ENCODE data around the gene CTNNA3. TPM values are rescaled to one million over a fixed set of nuclear protein-coding genes. Genes with fewer than 3 reads are reported as not detected.

CTNNA3 gene
- total RNA-seq, 1 donor from 2014 or later: 0.92 TPM

DNA sequence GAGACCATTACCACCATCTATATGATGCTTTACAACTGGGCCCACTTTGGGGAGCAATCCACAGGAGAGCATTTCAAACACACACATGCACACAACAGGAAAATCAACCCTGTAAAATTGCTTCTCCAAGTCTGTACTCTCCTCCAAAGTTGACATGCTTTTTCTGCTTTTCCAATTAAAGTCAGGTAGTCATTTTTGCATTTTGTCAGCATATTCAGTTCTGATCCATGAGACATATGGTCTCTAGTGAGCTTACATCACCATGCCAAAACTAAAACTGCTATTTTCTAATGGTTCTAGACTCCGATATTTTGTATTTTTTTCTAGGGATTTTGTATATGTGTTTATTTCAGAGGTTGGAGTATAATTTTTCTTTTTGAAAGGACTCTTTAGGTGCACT, 1143.7 kb downstream of the CTNNA3 start:
- Mint-ChIP-seq H3K36me3 (ENCODE audit: low read depth) (no peaks in the 10 kb centered on the region), H3K9me3 (ENCODE audit: low read depth) (no peaks in the 10 kb centered on the region), H3K27me3 (ENCODE audit: low read depth) (no peaks in the 10 kb centered on the region), H3K4me1 (ENCODE audit: low read depth) (peaks cover 14% of the 10 kb centered on the region), H3K27ac (ENCODE audit: unreplicated experiment) (no peak overlapping the region), H3K4me3 (ENCODE audit: unreplicated experiment) (no peak overlapping the region)
- TF ChIP-seq, protein P1, sequence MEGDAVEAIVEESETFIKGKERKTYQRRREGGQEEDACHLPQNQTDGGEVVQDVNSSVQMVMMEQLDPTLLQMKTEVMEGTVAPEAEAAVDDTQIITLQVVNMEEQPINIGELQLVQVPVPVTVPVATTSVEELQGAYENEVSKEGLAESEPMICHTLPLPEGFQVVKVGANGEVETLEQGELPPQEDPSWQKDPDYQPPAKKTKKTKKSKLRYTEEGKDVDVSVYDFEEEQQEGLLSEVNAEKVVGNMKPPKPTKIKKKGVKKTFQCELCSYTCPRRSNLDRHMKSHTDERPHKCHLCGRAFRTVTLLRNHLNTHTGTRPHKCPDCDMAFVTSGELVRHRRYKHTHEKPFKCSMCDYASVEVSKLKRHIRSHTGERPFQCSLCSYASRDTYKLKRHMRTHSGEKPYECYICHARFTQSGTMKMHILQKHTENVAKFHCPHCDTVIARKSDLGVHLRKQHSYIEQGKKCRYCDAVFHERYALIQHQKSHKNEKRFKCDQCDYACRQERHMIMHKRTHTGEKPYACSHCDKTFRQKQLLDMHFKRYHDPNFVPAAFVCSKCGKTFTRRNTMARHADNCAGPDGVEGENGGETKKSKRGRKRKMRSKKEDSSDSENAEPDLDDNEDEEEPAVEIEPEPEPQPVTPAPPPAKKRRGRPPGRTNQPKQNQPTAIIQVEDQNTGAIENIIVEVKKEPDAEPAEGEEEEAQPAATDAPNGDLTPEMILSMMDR (IDR thresholded peaks at IDR 0.05): no peak
- DNase-seq (ENCODE audit: low spot score): no peak

DNA sequence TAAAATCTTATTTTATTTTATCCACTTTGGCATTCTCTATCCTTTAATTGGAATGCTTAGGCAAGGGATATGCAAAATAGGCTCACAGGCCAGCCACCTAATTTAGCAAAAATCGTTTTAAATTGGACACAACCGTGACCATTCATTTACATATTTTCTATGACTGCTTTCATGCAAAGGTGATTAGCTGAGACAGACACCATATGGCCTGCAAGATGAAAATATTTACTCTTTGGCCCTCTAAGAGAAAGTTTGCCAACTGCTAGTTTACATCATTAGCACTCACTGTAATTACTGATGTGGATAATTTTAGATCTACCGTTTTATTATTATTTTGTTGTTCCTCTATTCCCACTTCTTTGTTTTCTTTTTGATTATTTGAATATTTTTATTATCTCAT, 1145.6 kb downstream of the CTNNA3 start:
- no peaks in the 10 kb centered on the region for H3K27me3 Mint-ChIP-seq (ENCODE audit: low read depth)
- no peak for DNase-seq (ENCODE audit: low spot score)
- H3K9me3 Mint-ChIP-seq (ENCODE audit: low read depth): no peaks in the 10 kb centered on the region
- no peak overlapping the region for H3K27ac Mint-ChIP-seq (ENCODE audit: unreplicated experiment)
- TF ChIP-seq, protein P1 (IDR thresholded peaks at IDR 0.05): no peak
- H3K4me1 Mint-ChIP-seq (ENCODE audit: low read depth): peaks cover 10% of the 10 kb centered on the region
- H3K4me3 Mint-ChIP-seq (ENCODE audit: unreplicated experiment): no peak overlapping the region
- H3K36me3 Mint-ChIP-seq (ENCODE audit: low read depth): no peaks in the 10 kb centered on the region

DNA sequence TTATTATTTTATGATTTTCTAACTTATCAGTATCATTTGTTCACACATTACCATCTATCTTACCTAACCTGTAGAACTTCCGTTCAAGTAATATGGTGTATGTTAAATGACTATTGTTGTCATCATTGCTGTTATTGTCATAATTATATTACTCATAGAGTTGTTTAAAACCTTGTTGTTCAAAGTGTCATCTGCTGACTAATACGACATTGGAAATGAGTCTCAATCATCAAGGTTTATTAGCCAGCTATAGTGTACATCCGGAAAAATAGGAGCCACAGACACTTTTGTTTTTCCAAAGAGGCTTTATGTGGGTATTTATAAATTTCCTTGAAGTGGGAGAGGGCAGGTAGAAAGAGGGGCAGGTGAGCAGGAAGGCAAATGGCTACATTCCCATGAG, 1157.1 kb downstream of the CTNNA3 start:
- H3K9me3 Mint-ChIP-seq (ENCODE audit: low read depth): peaks cover 8% of the 10 kb centered on the region
- peaks cover 4% of the 10 kb centered on the region for H3K4me1 Mint-ChIP-seq (ENCODE audit: low read depth)
- H3K36me3 Mint-ChIP-seq (ENCODE audit: low read depth): no peaks in the 10 kb centered on the region
- peaks cover 3% of the 10 kb centered on the region for H3K27me3 Mint-ChIP-seq (ENCODE audit: low read depth)
- TF ChIP-seq, protein P1 (IDR thresholded peaks at IDR 0.05): no peak
- H3K4me3 Mint-ChIP-seq (ENCODE audit: unreplicated experiment): no peak overlapping the region
- H3K27ac Mint-ChIP-seq (ENCODE audit: unreplicated experiment): no peak overlapping the region
- no peak for DNase-seq (ENCODE audit: low spot score)

DNA sequence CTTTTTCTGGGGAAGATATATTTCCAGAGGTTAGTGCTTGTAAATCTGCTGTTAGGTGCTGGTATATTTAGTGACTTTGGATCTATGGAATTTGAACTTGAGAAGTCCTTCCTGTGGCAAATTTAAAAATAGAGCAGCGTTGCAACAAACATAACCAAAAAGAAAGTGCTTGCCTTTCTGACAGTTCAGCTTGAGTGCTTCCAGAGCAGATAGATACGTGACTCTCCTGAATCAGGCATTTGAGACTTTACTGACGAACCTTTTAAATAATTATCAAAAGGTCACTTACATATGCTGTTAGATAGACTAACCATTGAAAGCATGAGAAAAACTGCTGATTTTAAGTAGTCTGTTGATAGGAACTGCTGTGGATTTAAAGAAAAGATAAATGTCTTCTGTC, 1157.6 kb downstream of the CTNNA3 start:
- Mint-ChIP-seq H3K36me3 (ENCODE audit: low read depth) (no peaks in the 10 kb centered on the region), H3K4me1 (ENCODE audit: low read depth) (peaks cover 4% of the 10 kb centered on the region), H3K4me3 (ENCODE audit: unreplicated experiment) (no peak overlapping the region), H3K27ac (ENCODE audit: unreplicated experiment) (no peak overlapping the region), H3K9me3 (ENCODE audit: low read depth) (peaks cover 8% of the 10 kb centered on the region), H3K27me3 (ENCODE audit: low read depth) (peaks cover 3% of the 10 kb centered on the region)
- TF ChIP-seq, protein P1 (IDR thresholded peaks at IDR 0.05): no peak
- DNase-seq (ENCODE audit: low spot score): no peak

DNA sequence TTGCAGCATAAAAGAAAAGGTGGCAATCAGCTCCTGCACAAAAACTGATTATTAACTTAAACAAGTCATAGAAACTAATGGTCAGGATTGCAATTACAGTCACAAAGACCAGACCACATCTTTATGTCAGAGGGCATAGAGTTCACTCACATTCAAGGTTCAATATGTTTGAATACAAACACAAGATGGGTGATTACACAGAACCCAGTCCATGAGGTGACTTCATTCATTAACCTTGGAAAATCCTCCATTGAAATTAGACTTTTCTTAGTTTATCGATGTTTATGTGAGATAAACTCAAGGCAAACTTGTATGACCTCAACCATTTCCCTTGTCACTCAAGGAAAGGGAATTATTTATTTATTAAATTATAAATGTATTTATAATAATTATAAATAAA, 1158.8 kb downstream of the CTNNA3 start:
- H3K36me3 Mint-ChIP-seq (ENCODE audit: low read depth): no peaks in the 10 kb centered on the region
- peaks cover 8% of the 10 kb centered on the region for H3K9me3 Mint-ChIP-seq (ENCODE audit: low read depth)
- TF ChIP-seq, protein P1 (IDR thresholded peaks at IDR 0.05): no peak
- H3K4me1 Mint-ChIP-seq (ENCODE audit: low read depth): peaks cover 4% of the 10 kb centered on the region
- H3K27me3 Mint-ChIP-seq (ENCODE audit: low read depth): peaks cover 3% of the 10 kb centered on the region
- H3K27ac Mint-ChIP-seq (ENCODE audit: unreplicated experiment): no peak overlapping the region
- no peak for DNase-seq (ENCODE audit: low spot score)
- H3K4me3 Mint-ChIP-seq (ENCODE audit: unreplicated experiment): no peak overlapping the region
